ENCODE data around the gene MKKS. TPM values are rescaled to one million over a fixed set of nuclear protein-coding genes. Genes with fewer than 3 reads are reported as not detected.

The MKKS gene
- total RNA-seq, 1 experiment from 2014 or later: 19.9 TPM

- no peak overlapping the region for H3K27ac ChIP-seq (ENCODE audit: low read depth, low read length)
- H3K79me2 ChIP-seq (ENCODE audit: insufficient read depth, low read length): no peaks in the 10 kb centered on the region
- H3K27me3 ChIP-seq (ENCODE audit: insufficient read depth, low read length): no peaks in the 10 kb centered on the region
- RAD21 ChIA-PET (ENCODE audit: low non-redundant PET in 1 of 2, low total read pairs in 2 of 2, uncharacterized antibody in 2 of 2, unreplicated experiment in 2 of 2): no interaction called here
- CTCF ChIA-PET: interaction anchor here (1.9 kb wide), 1 partner anchor 13 kb away, joined by 6 read pairs; no protein-coding TSS in a partner anchor
- no peak for ATAC-seq
- H2AFZ ChIP-seq (ENCODE audit: low read depth, low read length, poor library complexity, severe bottlenecking): no peak overlapping the region
- no TSS peak for BruUV-seq (replicated peaks)
- H3K9me3 ChIP-seq (ENCODE audit: control insufficient read depth in 1 of 2, insufficient read depth in 1 of 2, low read depth in 1 of 2, low read length in 2 of 2): no peaks in the 10 kb centered on the region
- intact Hi-C loops (cut with micrococcal nuclease): no loop called here
- H3K4me3 ChIP-seq (replicated peaks in 1 of 2; ENCODE audit: low read depth in 1 of 2, low read length in 2 of 2): no peak overlapping the region
- no peaks in the 10 kb centered on the region for H3K4me1 ChIP-seq (ENCODE audit: control insufficient read depth in 1 of 2, insufficient read depth in 2 of 2, low read length in 2 of 2)
- H3K4me2 ChIP-seq (ENCODE audit: low read length): no peak overlapping the region
- no peaks in the 10 kb centered on the region for H4K20me1 ChIP-seq (ENCODE audit: insufficient read depth)
- POLR2A ChIA-PET: no interaction called here
- no peak for DNase-seq (ENCODE audit: low read depth, low spot score)
- H3K9ac ChIP-seq (ENCODE audit: low read length): no peak overlapping the region
- H3K9me2 ChIP-seq (ENCODE audit: insufficient read depth): no peaks in the 10 kb centered on the region
- H3K36me3 ChIP-seq (ENCODE audit: control insufficient read depth in 1 of 2, insufficient read depth in 2 of 2, low read length in 2 of 2): no peaks in the 10 kb centered on the region
- TF ChIP-seq ZBTB33 (IDR thresholded peaks at IDR 0.05; ENCODE audit: extremely low read depth, insufficient replicate concordance, low read length) (no peak), POLR2A (IDR thresholded peaks at IDR 0.05; ENCODE audit: borderline replicate concordance, extremely low read depth, insufficient read depth, insufficient read length) (no peak), ATF3 (IDR thresholded peaks at IDR 0.05) (no peak), EZH2phosphoT487 (IDR thresholded peaks at IDR 0.05; ENCODE audit: borderline replicate concordance) (no peak), EZH2 (IDR thresholded peaks at IDR 0.05) (no peak)
Observed at GRCh38 chr20:10379761-10380160, 54.3 kb downstream of the MKKS start.

- no peak for ATAC-seq
- CTCF ChIA-PET: no interaction called here
- no peak for TF ChIP-seq SP1 (IDR thresholded peaks at IDR 0.05; ENCODE audit: low read depth)
- TF ChIP-seq SIN3A (IDR thresholded peaks at IDR 0.05; ENCODE audit: low read depth): no peak
- no peak for TF ChIP-seq MAX (IDR thresholded peaks at IDR 0.05)
- no peak for TF ChIP-seq ATF3 (IDR thresholded peaks at IDR 0.05)
- TF ChIP-seq EGR1 (IDR thresholded peaks at IDR 0.05; ENCODE audit: low read depth): no peak
- no peak for TF ChIP-seq JUND (IDR thresholded peaks at IDR 0.05)
- no peak for TF ChIP-seq REST (IDR thresholded peaks at IDR 0.05; ENCODE audit: low read depth)
- TF ChIP-seq SRF (IDR thresholded peaks at IDR 0.05; ENCODE audit: low read depth): no peak
- no peak for TF ChIP-seq POLR2AphosphoS5 (IDR thresholded peaks at IDR 0.05; ENCODE audit: low read depth, low read length)
- no peak for TF ChIP-seq CEBPB (IDR thresholded peaks at IDR 0.05; ENCODE audit: low read depth)
- no peak for TF ChIP-seq EZH2phosphoT487 (IDR thresholded peaks at IDR 0.05; ENCODE audit: borderline replicate concordance)
Observed at GRCh38 chr20:10376270-10377075, 57.5 kb downstream of the MKKS start.

More at GRCh38 chr20:10376270-10377075, 57.5 kb downstream of the MKKS start:
- intact Hi-C loops (cut with micrococcal nuclease): no loop called here
- no peaks in the 10 kb centered on the region for H3K27me3 ChIP-seq (ENCODE audit: insufficient read depth, low read length)
- no peak overlapping the region for H3K9ac ChIP-seq (ENCODE audit: low read length)
- DNase-seq (ENCODE audit: low read depth, low spot score): no peak
- POLR2A ChIA-PET: no interaction called here
- H3K79me2 ChIP-seq (ENCODE audit: insufficient read depth, low read length): no peaks in the 10 kb centered on the region
- no TSS peak for BruUV-seq (replicated peaks)
- RAD21 ChIA-PET (ENCODE audit: low non-redundant PET in 1 of 2, low total read pairs in 2 of 2, uncharacterized antibody in 2 of 2, unreplicated experiment in 2 of 2): no interaction called here
- no peak overlapping the region for H3K4me2 ChIP-seq (ENCODE audit: low read length)
- H3K27ac ChIP-seq (ENCODE audit: low read depth, low read length): no peak overlapping the region
- H3K4me1 ChIP-seq (ENCODE audit: control insufficient read depth in 1 of 2, insufficient read depth in 2 of 2, low read length in 2 of 2): no peaks in the 10 kb centered on the region
- H2AFZ ChIP-seq (ENCODE audit: low read depth, low read length, poor library complexity, severe bottlenecking): no peak overlapping the region
- H4K20me1 ChIP-seq (ENCODE audit: insufficient read depth): no peaks in the 10 kb centered on the region
- H3K36me3 ChIP-seq (ENCODE audit: control insufficient read depth in 1 of 2, insufficient read depth in 2 of 2, low read length in 2 of 2): no peaks in the 10 kb centered on the region
- no peaks in the 10 kb centered on the region for H3K9me2 ChIP-seq (ENCODE audit: insufficient read depth)
- no peaks in the 10 kb centered on the region for H3K9me3 ChIP-seq (ENCODE audit: control insufficient read depth in 1 of 2, insufficient read depth in 1 of 2, low read depth in 1 of 2, low read length in 2 of 2)
- no peak overlapping the region for H3K4me3 ChIP-seq (replicated peaks in 1 of 2; ENCODE audit: low read depth in 1 of 2, low read length in 2 of 2)

All from HCT116 (cell line).